Mononuclear cell (primary cell): ENCODE results near the gene GALNT13. TPM values are rescaled to one million over a fixed set of nuclear protein-coding genes. Genes with fewer than 3 reads are reported as not detected.

Source experiments
- H3K27me3 ChIP-seq: 2 replicates; pipeline ENCODE4 v1.6.0; 2011; ENCODE audit warnings: low read length, control low read depth; ENCODE audit not compliant: insufficient read depth
- H3K4me1 ChIP-seq: 2 replicates; pipeline ENCODE4 v1.5.1; 2011; ENCODE audit warnings: mild to moderate bottlenecking, low read length, control low read depth; ENCODE audit not compliant: insufficient read depth
- H3K4me3 ChIP-seq: 2 replicates; pipeline ENCODE4 v1.5.1; 2011; ENCODE audit warnings: mild to moderate bottlenecking, low read length, moderate library complexity
- H3K9me3 ChIP-seq: 2 replicates; pipeline ENCODE4 v1.5.1; 2011; ENCODE audit warnings: low read depth, mild to moderate bottlenecking, control low read depth, low read length
- total RNA-seq: library from RNA; depleted of rRNA; stranded (reverse); fragments of >200 nt; gene quantifications from one replicate; pipeline ENCODE4 v1.2.3, GENCODE V29; 2012

GALNT13 gene
- total RNA-seq, 1 donor: 0.21 TPM

GRCh38 chr2:154324601-154325000 lies 452.9 kb downstream of the GALNT13 start:
- Histone ChIP-seq H3K4me1 (no peaks in the 10 kb centered on the region), H3K27me3 (no peaks in the 10 kb centered on the region), H3K4me3 (no peak overlapping the region), H3K9me3 (no peaks in the 10 kb centered on the region)

DNA sequence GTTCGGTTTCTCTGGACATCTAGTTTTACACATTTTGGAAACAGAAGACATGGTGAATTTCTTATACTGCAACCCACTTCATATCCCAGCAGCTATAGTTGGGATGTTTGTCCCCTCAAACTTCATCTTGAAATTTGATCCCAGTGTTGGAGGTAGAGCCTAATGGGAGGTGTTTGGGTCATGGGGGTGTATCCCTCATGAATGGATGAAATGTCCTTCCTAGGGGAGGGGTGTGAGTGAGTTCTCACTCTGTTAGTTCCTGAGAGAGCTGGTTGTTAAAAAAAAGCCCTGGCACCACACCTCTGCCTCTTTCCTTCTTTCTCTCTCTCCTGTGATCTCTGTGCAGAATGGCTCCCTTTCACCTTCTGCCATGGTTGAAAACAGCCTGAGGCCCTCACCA lies 457.8 kb downstream of the GALNT13 start:
- Histone ChIP-seq H3K27me3 (no peaks in the 10 kb centered on the region), H3K4me1 (no peaks in the 10 kb centered on the region), H3K9me3 (no peaks in the 10 kb centered on the region), H3K4me3 (no peak overlapping the region)

DNA sequence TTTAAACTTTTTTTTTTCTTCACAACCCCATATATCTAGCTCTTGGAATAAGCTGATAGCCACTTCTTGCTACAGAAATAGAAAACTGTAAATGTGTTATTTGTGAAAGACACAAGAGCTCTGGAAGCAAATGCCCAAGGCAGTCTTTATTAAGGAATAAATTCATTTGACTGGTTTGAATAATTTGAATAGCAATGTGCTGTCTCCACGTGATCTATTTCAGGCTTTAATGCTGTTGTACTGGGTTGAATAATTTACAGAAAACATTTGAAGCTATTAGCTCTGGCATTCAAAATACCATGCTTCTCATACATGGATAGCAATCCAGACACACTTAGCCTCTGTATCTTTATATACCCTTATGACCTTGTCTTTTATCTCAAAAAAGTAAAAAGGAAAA lies 460.1 kb downstream of the GALNT13 start:
- Histone ChIP-seq H3K9me3 (no peaks in the 10 kb centered on the region), H3K4me3 (no peak overlapping the region), H3K4me1 (no peaks in the 10 kb centered on the region), H3K27me3 (no peaks in the 10 kb centered on the region)

DNA sequence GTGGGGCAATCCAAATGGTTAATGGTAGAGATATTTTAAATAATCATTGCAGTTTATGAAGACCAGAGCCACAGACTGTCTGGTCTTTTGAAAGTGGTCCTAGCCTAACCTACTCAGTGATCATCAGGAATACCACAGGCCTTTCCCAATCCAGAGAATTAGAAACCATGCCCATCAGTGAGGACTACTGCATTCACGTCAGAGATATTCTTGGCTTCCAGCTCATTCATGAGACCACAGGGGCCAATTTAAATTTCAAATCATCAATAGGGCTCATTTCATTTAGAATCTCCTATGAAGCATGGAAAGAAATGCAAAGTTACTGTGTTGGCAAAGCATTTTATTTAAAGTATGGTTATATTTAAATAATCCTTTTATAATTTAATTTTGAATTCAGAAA lies 464.5 kb downstream of the GALNT13 start:
- Histone ChIP-seq H3K4me3 (no peak overlapping the region), H3K27me3 (no peaks in the 10 kb centered on the region), H3K9me3 (no peaks in the 10 kb centered on the region), H3K4me1 (no peaks in the 10 kb centered on the region)

- Histone ChIP-seq H3K4me1 (no peaks in the 10 kb centered on the region), H3K9me3 (no peaks in the 10 kb centered on the region), H3K4me3 (no peak overlapping the region), H3K27me3 (no peaks in the 10 kb centered on the region)
These were observed 466.7 kb downstream of the GALNT13 start for GRCh38 chr2:154338352-154338967.

DNA sequence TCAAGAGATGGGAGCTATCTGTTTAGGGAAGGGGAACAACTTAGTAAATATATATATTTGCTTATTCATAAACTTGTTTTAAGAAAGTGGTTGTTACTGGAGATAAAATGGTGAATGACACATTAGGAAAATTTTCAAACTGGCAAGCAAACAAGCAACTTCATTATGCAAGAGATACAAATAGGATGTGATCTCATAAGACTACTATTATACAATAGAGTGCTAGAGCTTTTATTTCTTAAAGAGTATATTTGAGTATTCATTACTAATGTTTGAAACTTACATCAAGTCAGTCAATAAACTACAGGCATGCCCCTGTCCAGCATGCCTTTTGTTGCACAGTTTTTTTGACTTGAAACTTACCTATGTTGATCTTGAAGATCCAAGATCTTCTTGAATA lies 471.6 kb downstream of the GALNT13 start:
- Histone ChIP-seq H3K4me3 (no peak overlapping the region), H3K9me3 (no peaks in the 10 kb centered on the region), H3K27me3 (no peaks in the 10 kb centered on the region), H3K4me1 (no peaks in the 10 kb centered on the region)

DNA sequence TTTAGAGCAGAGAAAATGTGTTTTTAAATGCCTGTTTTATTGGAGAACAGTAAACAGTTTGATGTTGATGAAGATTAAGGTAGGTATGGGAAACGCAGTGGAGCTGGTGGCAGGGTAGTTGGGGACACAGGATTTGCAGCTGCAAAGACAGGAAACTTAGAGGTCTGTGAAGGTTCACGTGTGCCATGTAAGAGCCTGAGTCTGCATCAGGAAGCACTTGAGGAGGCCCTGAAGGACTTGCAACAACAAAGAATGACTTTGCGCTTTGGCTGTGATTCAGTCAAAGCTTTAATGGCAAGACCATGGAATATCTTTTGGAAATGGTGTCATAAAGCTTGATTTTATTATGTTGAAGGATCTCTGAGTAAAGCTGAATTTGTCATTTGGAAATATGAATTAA lies 479.2 kb downstream of the GALNT13 start:
- Histone ChIP-seq H3K4me1 (no peaks in the 10 kb centered on the region), H3K27me3 (no peaks in the 10 kb centered on the region), H3K4me3 (no peak overlapping the region), H3K9me3 (no peaks in the 10 kb centered on the region)

DNA sequence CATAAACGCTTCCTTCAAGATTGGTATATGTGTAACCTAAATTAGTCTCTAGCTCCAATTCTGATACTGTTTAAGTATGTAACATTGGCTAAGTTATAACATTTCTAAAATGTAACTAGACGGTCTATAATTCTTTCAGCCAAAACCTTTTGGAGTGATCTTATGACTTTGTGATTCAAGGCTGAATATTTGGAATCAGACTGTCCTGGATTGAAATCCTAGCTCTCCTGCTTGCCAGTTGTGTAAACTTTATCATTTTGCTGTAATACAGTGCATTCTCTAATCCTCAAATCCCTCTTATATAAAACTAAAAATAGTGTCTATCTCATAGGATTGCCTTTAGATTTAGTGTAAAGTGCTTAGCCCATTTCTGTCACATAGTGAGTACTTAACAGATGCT lies 489.6 kb downstream of the GALNT13 start:
- Histone ChIP-seq H3K4me1 (no peaks in the 10 kb centered on the region), H3K27me3 (no peaks in the 10 kb centered on the region), H3K9me3 (no peaks in the 10 kb centered on the region), H3K4me3 (no peak overlapping the region)

- Histone ChIP-seq H3K4me1 (no peaks in the 10 kb centered on the region), H3K27me3 (no peaks in the 10 kb centered on the region), H3K4me3 (no peak overlapping the region), H3K9me3 (no peaks in the 10 kb centered on the region)
These were observed 496.4 kb downstream of the GALNT13 start for GRCh38 chr2:154368153-154368552.

GRCh38 chr2:154370873-154371272 lies 499.2 kb downstream of the GALNT13 start:
- Histone ChIP-seq H3K4me1 (no peaks in the 10 kb centered on the region), H3K27me3 (no peaks in the 10 kb centered on the region), H3K9me3 (no peaks in the 10 kb centered on the region), H3K4me3 (no peak overlapping the region)

DNA sequence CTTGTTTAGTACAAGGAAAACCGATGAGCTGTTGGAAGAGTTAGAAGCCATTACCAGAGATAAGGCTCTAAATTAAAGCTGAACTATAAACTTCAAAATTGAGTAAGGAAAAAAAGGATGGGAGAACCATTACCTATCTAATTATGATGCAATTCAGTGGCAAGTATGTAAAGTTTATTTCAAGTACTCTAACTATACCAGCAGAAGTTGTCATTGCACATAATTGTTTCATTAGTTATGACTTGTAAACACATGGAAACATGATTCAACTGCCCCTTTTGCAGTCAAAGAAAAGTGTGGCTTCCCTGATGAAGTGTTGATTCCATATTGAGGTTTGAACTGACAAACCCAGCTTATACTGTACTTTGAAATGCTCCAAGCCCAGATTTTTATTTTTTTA lies 502.7 kb downstream of the GALNT13 start:
- H3K27me3 ChIP-seq: no peaks in the 10 kb centered on the region
- no peaks in the 10 kb centered on the region for H3K4me1 ChIP-seq
- H3K9me3 ChIP-seq: no peaks in the 10 kb centered on the region
- no peak overlapping the region for H3K4me3 ChIP-seq

DNA sequence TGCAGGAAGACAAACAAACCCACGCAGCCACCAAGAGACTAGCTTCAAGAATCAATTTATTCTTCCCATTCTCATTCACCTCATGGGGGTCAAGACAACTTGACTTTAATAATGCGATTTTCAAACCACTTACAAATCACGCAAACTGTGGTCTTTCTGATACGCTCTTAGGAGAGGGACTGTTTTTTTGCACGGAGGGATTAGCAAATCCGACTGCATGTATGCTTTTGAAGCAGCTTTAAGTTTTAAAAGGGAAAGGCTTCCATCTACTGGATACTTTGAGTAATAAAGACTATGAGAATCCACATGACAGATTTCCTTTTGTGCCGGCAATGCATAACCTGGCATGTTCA lies 503.8 kb downstream of the GALNT13 start:
- Histone ChIP-seq H3K9me3 (no peaks in the 10 kb centered on the region), H3K4me1 (no peaks in the 10 kb centered on the region), H3K4me3 (no peak overlapping the region)

DNA sequence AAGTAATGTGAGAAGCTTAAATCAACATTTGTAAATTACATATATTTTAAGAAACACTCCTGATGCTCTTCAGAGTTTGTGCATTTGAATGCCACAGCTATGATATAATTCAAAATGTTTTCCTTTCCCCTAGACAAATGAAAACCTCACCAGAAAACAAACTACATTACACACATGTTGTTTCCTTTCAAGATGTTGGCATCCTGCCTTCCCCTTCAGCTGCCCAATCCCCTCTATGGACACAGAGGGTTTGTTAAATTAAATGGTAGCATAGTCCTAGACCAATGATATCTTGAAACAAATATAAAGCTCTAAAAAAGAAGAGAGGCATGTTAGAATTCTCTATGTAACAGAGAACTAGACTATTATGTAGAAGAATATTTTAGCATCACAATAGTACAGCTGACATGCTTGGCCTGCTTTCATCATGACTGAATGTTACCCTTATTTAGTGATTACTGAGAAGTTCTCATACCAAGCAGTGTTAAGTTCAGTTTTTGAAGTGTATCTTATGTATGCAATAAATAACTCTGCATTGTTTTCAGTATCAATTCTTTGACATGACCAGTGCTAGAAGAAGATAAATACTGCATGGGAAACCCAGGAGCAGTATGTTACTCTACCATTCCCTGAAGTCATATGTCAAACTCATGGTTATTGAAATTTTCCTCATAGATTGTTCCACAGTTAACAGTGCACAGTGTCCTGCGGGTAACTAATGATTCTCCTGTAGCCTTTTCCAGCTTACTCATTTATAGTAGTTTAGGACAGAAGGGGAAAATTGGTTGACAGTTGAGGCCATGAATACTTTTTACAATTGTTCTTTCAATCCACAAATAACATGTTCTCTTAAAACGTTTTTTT lies 510.4 kb downstream of the GALNT13 start:
- Histone ChIP-seq H3K27me3 (no peaks in the 10 kb centered on the region), H3K4me1 (no peaks in the 10 kb centered on the region), H3K9me3 (no peaks in the 10 kb centered on the region), H3K4me3 (no peak overlapping the region)

More for the DNA sequence above, 503.8 kb downstream of the GALNT13 start:
- no peaks in the 10 kb centered on the region for H3K27me3 ChIP-seq

- H3K27me3 ChIP-seq: no peaks in the 10 kb centered on the region
- H3K4me3 ChIP-seq: no peak overlapping the region
- peaks cover 10% of the 10 kb centered on the region for H3K9me3 ChIP-seq
- H3K4me1 ChIP-seq: no peaks in the 10 kb centered on the region
These were observed 514.5 kb downstream of the GALNT13 start for GRCh38 chr2:154386186-154386585.

GRCh38 chr2:154391051-154391450 lies 519.3 kb downstream of the GALNT13 start:
- Histone ChIP-seq H3K27me3 (no peaks in the 10 kb centered on the region), H3K4me3 (no peak overlapping the region), H3K9me3 (peaks cover 15% of the 10 kb centered on the region), H3K4me1 (no peaks in the 10 kb centered on the region)

DNA sequence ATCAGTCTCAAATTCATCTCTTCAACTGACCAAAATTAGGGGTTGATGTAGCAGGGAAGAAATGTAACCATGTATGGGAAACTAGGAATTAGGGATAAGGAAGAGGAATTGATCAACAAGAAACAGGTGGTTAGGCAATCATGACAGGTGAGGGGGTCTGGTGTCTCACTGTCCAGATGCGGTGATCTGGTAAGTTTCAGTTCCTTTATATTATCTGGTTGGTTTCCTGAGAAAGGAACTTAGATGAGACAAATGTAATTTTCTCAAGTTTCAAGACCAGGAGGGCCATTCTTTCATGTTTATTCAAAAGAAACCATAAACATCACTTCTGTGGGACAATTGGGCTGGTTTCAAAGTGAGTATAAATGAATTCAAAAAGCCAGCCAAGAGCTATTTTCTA lies 520.5 kb downstream of the GALNT13 start:
- Histone ChIP-seq H3K4me1 (no peaks in the 10 kb centered on the region), H3K27me3 (no peaks in the 10 kb centered on the region), H3K4me3 (no peak overlapping the region), H3K9me3 (peaks cover 15% of the 10 kb centered on the region)
